Muscle of back (tissue), 11 donors: Measurements from ENCODE around the gene GPR157. TPM values are rescaled to one million over a fixed set of nuclear protein-coding genes. Genes with fewer than 3 reads are reported as not detected.
"Not testable (repeated sequence)": the region's sequence is repeated elsewhere in the genome, so short reads cannot be mapped to it uniquely, and the experiment has no call there.

Experiments used
- DNase-seq, 3 donors: peaks; one replicate each; pipeline versions ENCODE4 v3.0.0 to v3.0.0-alpha.2; 2013
- polyA plus RNA-seq, 10 donors: library from polyadenylated mRNA; unstranded; fragments of 120-200 nt; gene quantifications; one replicate each; pipeline ENCODE4 v1.2.1, GENCODE V29; 2013; ENCODE audit not compliant: insufficient read length in 10 of 10

Gene GPR157
- polyA plus RNA-seq, 10 donors: 0.67 to 3.8 (median 1.2) TPM

DNA sequence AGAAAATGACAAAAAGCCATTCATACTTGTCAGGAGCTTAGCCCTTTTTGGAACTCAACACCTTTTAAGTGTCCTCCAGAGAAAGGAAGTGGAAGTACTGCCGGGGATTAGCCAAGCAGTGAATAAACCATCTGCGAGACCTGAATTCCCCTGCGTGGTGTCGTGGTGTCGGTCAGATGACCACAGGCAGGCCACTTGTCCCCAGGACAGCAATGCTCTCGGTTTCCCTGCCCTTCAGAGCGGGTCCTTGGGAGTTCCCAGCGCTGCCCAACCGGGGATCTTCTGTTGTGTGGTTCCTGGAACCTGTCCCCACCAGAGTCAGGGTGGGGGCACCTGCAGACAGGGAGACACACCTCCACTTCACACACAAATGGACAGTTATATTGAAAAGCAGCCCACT, 9.2 kb downstream of the GPR157 start:
- no peak for DNase-seq

DNA sequence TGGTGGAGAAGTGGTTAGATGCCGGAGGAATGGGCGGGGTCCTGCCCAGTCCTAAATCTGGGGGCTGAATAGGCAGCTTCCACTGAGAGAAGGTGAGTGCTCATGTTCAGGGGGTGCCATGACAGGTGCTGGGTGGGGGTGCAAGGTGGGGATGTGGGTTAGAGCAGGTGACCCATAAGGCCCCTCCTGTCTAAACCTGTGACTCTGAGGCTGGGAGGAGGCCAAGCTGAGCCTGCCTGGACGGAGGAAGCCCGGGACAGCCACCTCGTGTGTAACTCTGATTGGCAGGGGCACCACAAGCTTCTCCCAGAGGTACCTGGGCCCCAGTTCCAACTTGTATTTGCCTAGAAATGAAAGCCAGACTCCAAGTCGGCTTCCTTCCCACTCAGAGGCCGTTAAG, 10.7 kb downstream of the GPR157 start:
- DNase-seq: no peak

DNA sequence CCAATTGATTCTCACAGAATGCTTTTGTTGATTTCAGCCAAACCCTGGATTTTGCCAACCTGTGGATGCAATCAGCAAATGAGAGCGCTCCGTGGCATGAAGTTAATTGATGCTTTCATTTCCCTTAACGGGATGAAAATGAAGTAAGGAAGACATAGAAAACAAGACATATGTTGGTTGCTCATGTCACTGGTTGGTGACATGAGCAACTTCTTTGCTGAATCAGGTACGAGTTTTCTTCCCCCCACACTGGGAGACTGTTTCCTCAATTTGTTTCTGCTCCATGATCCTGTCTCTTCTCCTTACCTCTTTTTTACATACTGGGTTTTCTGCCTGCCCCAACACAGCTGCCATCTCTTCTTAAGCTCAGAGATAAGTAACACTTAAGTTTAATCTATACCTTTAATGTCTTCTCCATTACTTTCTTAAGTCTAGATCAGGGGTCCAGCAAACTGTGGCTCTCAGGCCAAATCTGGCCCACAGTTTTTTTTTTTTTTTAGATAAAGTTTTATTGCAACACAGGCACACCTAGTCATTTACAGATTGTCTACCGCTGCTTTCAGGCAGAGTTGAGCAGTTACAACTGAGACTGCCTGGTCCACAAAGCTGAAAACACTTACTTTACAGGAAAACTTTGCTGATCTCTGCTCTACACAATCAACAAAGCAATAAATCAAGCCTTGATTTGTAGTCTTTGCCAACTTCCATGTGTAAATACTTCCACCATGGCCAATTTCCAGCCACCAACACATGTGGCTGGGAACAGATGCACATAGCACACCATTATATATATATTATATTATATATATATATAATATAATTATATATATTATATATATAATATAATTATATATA, 13.3 kb downstream of the GPR157 start:
- DNase-seq: no peak

DNA sequence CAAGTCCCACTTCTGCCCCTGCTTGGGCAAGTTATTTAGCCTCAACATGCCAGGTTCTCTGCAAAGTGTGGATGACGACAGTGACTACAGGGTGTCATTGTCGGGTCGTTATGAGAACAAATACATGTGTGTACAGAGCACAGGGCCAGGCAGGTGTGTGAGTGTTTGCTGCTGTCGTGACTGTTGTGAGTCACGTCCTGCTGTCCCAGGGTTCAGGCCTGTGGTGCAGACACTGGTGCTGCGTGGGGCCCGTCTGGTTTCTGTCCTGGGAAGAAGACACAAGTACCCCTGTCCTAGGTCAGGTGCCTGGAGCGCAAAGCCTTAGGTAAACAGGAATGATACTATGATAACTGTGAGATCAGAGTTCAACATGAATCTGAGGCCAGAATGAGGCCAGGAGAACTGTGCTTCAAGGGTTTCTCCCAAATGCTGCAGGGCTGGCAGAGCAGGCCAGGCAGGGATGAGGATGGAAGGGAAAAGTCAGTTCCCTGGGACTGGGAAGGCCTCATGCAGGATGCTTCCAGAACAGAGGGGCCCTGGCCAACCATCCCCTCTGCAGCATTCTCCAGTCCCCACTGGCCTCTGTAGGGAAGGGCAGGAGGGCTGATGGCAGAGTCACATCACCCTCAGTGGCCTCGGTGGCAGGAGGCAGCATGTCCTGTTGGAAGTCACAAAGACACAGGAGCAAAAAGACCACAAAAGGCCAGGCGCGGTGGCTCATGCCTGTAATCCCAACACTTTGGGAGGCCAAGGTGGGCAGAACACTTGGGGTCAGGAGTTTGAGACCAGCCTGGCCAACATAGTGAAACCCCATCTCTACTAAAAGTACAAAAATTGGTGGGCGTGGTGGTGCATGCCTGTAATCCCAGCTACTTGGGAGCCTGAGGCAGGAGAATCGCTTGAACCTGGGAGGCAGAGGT, 15.7 kb downstream of the GPR157 start:
- no peak for DNase-seq

DNA sequence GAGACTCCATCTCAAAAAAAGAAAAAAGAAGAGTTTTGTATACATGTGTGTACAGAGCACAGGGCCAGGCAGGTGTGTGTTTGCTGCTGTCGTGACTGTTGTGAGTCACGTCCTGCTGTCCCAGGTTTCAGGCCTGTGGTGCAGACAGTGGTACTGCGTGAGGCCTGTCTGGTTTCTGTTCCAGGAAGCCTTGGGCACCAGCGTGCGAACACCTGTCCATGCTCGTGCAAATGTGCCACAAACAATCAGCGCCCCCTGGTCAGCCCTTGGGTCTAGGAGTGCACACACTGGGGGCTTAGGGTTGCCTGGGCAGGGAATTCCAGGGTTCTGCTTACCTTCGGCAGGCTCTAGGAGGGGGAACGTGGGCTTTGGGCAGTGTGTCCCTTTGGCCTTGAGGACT, 16.9 kb downstream of the GPR157 start:
- DNase-seq: no peak

DNA sequence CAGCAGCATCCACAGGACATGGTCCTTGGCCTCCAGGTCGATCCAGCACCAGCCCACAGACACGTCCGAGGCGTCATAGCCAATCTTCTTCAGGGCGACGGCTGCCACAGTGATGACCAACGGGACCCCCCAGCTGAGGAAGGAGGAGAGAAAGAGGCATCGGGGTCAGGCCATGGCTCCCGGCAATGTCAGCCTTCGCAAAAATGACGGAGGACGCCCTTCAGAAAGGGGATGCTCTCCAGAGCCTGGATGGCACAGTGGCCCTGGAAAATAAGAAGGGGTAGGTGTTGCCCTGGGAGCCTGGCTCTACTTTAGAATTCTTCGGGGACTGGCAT, 17.6 kb downstream of the GPR157 start:
- no peak for DNase-seq

DNA sequence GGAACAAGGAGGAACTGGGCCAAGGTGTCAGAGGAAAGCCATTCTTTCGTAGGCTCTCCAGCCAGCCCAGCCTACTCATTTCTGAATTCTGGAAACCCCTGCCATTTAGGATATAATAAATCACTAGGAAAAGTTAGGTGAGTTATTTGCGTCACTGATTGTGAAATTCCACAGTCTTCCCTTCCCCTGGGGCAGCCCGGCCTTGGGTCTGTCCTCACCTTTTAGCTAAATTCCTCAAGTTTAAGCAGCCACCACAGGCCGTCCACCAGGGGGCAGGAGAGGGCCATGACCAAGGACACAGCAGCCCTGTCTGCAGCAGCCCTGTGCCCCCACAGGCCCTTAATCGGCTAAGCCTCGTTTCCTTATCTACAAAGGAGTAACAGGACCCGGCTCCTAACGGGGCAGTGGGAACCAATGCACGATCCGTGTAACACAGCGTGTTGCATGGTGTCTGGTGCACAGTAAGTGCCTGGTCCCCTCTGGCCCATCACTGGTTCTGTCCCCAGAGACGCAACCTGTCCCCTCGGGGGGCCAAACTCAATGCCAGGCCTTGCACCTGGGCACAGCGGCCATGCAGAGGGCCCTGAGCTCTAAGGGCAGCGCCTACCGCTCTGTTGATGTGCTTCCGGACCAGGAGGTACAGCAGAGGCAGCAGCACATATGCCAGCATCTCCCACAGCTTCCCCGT, 18.1 kb downstream of the GPR157 start:
- peak; percentile 78 to 90 (median 87) for DNase-seq

DNA sequence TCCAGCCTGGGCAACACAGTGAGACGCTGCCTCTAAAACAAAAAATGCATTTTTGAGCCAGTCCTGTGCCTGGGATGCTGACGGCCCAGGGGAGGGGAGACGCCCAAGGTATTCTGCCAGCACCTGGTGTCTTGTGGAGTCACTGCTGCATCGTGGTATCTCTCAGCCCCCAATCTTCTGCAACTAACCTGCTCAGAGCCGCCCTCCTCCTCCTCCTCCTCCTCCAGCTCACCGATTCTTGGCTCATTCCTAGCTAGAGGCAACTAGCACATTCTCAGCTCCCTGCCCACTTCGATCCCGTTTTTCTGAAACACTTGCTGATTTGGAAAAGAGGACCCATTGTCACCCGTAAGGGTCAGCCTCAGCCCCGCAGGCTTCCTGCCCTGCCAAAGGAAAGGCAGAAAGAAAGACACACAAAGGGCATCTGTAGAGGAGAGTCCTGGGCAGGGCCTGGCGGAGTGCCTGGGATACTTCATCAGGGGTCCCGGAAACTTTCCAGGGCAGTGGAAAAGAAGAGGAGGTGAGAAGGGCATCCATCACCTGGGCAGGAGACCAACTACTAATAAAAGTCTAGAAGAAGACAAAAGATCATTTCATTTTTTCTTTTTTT, 20.7 kb downstream of the GPR157 start:
- DNase-seq: no peak

DNA sequence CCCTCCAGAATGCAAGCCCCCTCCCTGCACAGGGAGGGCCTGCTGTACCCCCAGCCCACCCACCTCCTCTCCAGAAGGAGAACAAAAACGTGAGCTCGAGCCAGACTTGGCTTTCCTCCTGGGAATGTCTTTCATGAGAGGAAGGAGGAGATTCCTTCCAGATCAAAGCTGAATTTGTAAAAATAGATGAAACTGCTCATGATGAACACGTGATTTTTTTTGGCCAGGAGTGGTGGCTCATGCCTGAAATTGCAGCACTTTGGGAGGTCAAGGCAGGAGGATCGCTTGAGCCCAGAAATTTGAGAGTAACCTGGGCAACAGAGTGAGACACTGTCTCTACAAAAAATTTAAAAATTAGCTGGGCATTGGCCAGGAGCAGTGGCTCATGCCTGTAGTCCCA, 21.8 kb downstream of the GPR157 start:
- peak in 1 of 3 donors; percentile 38 for DNase-seq

DNA sequence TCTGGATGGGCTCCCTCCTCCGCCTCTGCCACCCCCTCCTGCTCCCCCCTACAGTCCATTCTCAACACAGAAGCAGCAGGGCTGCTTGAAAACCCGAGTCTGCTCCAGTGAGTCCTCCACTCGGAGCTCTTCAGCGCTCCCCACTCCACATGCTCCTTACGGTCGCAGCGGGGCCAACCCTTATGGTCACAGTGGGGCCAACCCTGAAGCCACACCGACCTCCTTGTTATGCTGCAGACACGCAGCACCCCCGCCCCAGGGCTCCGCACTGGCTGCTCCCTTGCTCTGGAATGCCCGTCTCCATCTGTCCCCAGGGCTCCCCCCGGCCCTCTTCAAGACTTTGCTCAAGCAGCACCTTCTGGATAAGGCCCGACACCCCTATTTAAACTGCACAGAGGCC, 22.6 kb downstream of the GPR157 start:
- no peak for DNase-seq

DNA sequence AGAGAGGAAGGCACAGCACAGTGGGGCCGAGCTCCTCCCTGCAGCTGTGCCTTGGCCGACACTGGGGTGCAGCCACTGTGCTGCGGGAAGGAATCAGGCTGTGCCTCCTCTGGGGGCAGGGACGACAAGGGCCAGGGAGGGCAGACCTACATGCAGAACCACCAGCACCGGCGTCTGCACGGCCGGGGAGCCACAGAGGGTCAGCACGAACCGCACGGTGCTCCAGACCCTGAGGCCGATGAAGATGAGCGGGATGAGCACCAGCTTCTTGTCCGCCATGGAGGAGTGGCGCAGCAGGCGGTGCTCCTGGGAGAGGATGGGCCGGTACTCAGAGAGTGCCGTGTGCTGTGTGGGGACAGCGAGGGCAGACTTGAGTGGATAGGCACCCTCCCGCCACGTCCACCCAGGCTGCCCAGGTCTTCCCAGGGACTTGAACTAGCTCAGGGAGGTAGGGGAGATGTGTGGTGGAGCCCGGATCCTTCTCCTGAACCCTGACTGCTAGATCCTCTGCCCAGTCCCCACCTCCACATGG, 23.5 kb downstream of the GPR157 start:
- DNase-seq: no peak

DNA sequence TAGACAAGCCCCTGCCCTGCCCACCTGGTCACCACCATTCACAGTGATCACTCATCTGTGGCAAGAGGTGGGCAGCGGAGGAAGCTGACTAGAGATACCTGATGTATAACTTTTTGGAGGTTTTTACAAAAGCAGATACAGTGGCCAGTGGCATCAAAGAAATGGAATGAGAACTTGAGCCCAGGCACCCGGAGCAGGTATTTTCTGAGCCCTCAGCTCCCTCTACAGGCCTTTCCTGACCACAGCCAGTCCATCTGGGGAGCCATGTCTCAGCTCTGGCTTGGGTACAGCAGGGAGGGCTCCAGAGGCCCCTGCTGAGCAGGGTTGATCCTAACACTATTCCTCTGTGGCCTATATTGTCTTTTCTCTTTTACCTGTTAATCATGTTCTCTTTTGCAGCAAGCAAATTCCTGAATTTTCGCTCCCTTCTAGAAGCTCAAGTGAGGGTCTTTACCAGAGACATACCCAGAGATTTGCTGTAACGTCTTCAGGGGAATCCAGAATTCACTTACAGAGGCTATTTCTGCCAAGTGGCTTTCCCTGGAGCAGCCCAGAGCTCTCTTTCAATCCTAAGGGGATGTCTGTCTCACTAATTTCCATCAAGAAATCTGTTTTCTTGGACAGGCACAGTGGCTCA, 27.3 kb downstream of the GPR157 start:
- peak; percentile 25 to 63 (median 39) for DNase-seq

DNA sequence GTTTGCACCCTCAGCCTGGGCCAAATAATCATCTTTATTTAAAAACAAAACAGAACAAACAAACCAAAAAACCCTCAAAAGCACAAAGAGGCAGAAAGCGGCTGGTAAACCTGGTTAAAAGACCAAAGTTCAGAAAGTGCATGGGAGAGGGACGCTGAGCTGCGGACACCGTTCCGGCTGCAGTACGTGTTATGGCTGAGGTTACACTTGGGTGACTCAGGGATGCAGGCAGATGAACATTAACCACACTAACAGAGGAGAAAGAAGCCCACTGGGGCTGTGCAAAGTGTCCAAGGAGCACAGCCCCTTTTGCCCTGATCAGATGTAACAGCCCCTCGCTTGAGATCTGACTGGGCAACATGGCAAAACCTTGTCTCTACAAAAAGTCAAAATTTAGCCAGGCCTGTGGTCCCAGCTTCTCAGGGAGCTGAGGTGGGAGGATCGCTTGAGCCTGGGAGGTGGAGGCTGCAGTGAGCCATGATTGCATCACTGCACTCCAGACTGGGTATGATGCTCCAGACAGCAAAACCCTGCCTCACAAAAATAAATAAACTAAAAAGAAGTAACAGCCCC, 28.3 kb downstream of the GPR157 start:
- DNase-seq: no peak

DNA sequence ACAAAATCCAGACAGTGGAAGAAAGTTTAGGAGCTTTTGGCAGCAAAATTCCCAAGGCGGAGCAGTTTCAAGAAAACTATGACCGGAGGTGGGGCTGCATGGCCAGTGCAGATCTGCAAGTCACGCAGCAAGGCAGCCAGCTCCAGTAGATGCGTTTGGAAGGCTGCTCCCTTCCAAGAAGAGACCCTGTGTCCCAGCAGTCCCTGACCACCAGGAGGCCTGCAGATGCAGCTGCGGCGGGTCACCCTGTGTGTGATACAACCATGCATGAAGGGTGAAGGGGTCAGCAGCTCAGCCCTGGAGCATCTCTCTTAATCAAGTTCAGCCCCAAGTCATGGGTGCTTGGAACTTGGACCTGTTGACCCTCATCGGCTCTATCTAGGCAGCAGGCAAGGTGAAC, 29.3 kb downstream of the GPR157 start:
- no peak for DNase-seq

DNA sequence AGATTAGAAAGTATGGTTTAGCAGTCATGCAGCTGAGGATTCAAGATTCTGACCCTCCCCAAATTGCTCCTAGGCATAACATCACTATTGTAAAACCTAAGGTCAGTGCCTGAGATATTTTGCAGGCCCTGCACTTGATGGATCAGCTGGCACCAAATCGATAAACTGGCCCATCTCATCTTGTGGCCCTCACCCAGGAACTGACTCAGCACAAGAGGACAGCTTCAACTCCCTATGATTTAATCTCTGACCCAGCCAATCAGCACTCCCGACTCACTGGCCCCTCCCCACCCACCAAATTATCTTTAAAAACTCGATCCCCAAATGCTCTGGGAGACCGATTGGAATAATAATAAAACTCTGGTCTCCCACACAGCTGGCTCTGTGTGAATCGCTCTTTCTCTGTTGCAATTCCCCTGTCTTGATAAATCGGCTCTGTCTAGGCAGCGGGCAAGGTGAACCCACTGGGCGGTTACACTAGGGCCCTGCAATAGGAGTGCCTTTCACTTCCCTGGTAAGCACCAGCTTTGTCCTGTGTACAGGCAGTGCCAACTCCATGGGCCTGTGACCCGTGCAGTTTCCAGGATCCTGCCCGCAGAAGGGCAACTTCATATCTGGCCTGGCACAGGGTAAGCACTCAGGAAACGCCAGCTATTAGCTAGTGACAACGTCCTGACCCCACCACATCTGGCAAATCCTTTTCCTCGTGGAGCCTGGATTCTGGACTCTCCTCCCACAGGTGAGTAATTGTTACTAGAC, 30.8 kb downstream of the GPR157 start:
- no peak for DNase-seq

DNA sequence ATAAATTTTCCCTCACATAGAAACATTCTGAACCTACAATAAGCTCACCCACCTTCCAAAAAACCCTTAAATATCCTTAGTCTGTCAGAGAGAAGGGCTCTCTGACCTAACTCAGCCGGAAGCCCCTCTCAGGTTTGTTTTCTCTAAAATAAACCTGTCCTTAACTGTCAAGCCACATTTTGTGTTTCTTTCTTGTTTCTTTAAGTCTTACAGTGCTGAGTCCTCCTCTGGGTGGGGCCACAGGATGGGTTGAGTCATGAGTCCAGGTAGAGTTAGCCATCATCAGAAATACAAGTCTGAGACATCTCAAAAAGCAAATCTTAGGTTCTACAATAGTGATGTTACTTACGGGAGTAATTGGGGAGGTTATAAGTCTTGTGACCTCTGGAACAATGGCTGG, 33.1 kb downstream of the GPR157 start:
- no peak for DNase-seq

DNA sequence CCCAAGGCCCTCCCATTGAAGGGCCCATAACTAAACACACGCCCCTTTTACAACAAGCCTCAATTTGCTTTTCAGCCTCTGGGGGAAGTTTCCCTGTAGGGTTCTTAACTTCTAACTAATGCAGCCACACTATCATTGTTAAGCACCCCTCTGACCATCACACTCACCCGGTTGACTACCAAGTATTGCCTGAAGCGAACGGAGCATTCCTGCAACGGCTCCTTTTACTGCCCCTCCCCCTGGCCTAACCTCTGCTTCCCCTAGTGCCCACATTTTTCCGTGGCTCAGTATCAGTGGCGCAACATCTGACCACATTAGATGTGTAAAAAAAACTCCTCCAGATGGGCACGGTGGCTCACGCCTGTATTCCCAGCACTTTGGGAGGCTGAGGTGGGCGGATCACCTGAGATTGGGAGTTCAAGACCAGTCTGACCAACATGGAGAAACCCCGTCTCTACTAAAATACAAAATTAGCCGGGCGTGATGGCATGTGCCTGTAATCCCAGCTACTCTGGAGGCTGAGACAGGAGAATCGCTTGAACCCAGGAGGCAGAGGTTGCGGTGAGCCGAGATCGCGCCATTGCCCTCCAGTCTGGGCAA, 34.8 kb downstream of the GPR157 start:
- not testable (repeated sequence) for DNase-seq

DNA sequence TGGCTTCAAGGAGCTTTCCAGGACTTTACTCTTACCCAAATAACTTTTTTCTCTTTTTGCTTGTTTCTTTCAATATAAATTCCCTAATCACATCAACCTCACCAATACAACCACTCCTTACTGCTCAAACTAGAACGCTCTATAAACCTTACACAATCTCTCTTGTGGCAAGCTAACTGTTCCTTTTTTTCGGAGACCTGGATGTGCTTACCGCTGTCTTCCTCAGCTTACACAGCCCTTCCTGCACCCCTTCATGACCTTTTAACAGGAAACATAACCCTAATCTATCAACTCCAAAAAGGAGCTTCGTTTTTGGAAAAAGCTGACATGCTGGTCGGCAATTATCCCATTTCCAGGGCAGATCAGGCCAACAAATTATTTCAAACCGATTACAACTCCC, 35.3 kb downstream of the GPR157 start:
- DNase-seq: no peak

DNA sequence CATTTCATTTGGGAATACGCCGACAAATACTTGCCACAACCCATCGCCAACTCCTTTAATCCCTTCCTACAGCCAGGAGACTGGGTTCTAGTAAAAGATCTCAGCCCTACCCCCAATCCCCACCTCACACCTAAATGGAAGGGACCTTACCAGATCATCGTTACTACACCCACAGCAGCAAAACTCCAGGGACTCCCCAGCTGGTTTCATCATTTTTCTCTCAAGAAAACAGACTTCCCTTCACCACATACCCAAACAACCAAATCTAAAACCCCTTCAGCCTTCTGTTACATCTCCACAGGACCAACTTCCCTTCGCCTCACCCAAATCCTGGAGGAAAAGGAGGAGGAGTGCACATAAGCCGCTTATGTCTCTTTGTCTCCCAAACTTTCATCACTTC, 35.8 kb downstream of the GPR157 start:
- no peak for DNase-seq

DNA sequence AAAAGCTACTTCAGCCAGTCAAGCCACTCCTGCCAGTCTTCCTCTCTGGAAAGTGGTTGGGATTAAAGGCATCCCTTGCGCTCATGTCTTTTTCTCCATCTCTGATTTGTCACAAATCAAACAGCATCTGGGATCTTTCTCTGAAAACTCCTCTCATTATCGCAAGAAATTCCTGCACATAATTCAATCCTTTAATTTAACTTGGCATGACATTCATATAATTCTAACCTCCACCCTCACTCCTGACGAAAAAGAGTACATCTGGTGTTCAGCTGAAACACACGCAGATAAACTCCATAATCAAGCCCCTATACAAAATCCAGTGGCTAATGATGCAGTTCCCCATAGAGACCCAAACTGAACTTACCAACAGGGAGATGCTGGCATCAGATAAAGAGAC, 40.1 kb downstream of the GPR157 start:
- no peak for DNase-seq
